Esophagus muscularis mucosa (tissue), 4 donors: ENCODE results near the gene ZCCHC8.

ENCODE experiments used
- CTCF ChIP-seq, 3 experiments: fragments of 200-600 bp in 2 of 3; fragments of 450-650 bp in 1 of 3; sonication (generic) in 2 of 3; IDR thresholded peaks; one replicate each; pipeline ENCODE4 v1.5.1; 2017 to 2019; ENCODE audit warnings: antibody characterized with exemption in 3 of 3, mild to moderate bottlenecking in 2 of 3, moderate library complexity in 1 of 3
- EP300 ChIP-seq: sonication (generic); formaldehyde crosslinking; IDR thresholded peaks from one replicate; pipeline ENCODE4 v1.6.1; 2017; ENCODE audit warnings: antibody characterized with exemption
- POLR2A ChIP-seq: fragments of 450-650 bp; IDR thresholded peaks from one replicate; pipeline ENCODE4 v1.6.1; 2017; ENCODE audit warnings: antibody characterized with exemption, moderate library complexity, mild to moderate bottlenecking, low read depth
- POLR2AphosphoS5 ChIP-seq, 2 donors: sonication (generic); formaldehyde crosslinking; IDR thresholded peaks; one replicate each; pipeline ENCODE4 v1.6.1; 2017; ENCODE audit warnings: antibody characterized with exemption in 2 of 2

- no peak for TF ChIP-seq CTCF (IDR thresholded peaks at IDR 0.05)
- TF ChIP-seq POLR2AphosphoS5 (IDR thresholded peaks at IDR 0.05): no peak
- TF ChIP-seq POLR2A: no peak
- TF ChIP-seq EP300: no peak
Observed at GRCh38 chr12:122489038-122489437, 11.7 kb downstream of the ZCCHC8 start.
